Mucosa of gallbladder (tissue), 1 donor: ENCODE results near the gene MSI2. TPM values are rescaled to one million over a fixed set of nuclear protein-coding genes. Genes with fewer than 3 reads are reported as not detected.

Experiments used
- DNase-seq: peaks from one replicate; pipeline ENCODE4 v3.0.0-alpha.2; 2020; ENCODE audit warnings: low spot score
- total RNA-seq: library from RNA; stranded (reverse); gene quantifications from one replicate; pipeline ENCODE4 v1.2.1, GENCODE V29; 2021
- donor health status: DM: no; HTN: no; CAD: no.

MSI2 gene
- total RNA-seq, 1 donor from 2014 or later = 133 TPM

- DNase-seq = no peak
These were observed 200.3 kb downstream of the MSI2 start for GRCh38 chr17:57456622-57457021.

GRCh38 chr17:57457188-57457587 lies 200.9 kb downstream of the MSI2 start:
- no peak for DNase-seq

- no peak for DNase-seq
These were observed 202.5 kb downstream of the MSI2 start for GRCh38 chr17:57458718-57459285.

- DNase-seq = no peak
These were observed 203.1 kb downstream of the MSI2 start for GRCh38 chr17:57459286-57459915.

DNA sequence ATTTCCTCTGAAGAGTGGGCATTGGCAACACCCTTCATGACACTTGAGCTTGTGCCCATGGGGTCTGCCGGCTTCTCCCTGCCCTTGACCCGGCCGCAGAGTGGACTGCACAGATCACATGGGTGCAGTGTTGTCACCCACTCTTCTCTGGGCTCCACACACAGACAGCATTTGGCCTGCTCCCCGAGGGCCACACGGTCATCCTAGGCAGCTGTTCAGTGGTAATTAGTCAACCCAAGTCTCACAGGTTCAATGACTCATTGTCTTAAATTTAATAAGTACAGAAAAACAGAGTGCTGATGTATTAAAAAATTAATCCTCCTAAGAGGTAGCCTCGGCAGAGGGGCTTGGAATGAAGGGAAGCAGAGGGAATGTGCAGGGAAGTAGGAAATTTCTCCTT lies 204.8 kb downstream of the MSI2 start:
- no peak for DNase-seq

DNA sequence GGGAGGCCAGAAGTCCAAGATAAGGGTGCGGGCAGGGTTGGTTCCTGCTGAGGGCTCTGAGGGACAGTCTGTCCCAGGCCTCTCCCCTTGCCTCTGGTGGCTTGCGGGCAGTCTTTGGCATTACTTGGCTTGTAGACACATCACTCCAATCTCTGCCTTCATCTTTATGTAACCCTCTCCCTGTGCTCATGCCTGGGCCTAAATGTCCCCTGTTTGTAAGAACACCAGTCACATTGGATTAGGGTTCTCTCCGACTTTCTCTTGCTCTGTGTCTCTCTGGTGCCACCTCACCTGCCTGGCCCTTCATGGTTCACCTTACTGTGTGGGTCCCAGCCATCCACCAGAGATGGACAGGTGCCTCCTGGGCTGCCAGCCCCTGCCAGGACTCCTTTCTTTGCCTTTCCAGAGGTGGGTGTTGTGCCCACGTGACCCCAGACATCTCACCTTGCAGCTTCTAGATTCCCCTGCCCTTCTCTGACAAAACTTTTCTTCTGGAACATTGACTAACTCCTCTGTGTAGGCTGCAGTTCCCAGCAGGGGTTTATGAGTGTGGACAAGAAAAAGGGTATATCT lies 205.8 kb downstream of the MSI2 start:
- no peak for DNase-seq

DNA sequence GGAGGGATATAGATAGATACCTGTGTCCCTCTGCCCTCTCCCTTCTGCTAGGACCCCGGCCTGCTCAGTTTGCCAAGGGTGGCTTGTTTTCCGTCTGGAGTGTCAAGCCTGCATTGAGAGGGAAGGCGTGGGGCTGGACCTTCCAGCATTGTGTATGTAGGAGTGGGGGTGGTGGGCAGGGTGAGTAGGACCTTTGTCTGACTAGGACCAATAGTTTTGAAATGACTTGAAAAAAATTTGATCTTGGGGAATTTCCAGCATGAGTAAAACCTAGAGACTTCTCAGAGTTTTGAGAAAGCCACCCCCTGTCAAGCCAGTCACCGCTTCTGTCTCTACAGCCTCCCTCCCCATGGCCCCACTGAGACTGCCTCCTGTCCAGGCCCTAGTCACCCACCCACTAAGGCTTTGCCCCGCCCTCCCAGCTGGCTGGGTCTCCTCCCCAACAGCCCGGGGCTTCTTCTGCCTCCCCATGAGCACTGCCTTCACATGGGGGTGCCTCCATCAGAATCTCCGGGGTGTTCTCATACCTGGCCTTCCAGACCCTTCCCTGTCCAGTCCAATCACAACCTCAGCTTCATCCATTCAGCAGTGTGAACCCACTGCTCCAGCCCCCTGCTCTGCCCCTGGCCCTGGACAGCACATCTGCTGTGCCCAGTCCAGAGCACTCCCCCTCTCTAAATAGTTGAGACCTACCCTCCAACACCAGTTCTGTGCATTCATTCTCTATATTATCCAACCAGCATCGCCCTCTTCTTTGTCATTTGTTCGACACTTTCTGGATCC lies 207.0 kb downstream of the MSI2 start:
- no peak for DNase-seq

- no peak for DNase-seq
These were observed 208.0 kb downstream of the MSI2 start for GRCh38 chr17:57464191-57464864.

GRCh38 chr17:57465610-57466009 lies 209.3 kb downstream of the MSI2 start:
- DNase-seq = no peak

- no peak for DNase-seq
These were observed 209.7 kb downstream of the MSI2 start for GRCh38 chr17:57466017-57466471.

GRCh38 chr17:57466521-57466920 lies 210.2 kb downstream of the MSI2 start:
- DNase-seq = no peak

DNA sequence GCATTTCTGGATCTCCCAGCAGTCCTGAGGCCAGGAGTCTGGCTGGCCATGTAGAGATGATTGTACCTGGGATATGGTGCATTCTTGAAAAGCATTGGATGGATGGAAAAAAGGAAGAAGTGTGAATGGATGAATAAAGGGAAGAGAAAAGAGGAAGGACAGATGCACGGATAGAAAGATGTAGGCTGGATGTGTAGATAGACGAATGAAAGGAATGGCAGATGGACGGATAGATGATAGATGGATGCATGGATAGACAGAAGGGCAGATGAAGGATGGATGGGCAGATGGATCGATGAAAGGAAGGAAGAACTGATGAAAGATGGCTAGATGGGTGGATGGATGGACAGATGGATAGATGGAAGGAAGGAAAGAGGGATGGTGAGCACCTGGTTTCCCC lies 210.9 kb downstream of the MSI2 start:
- no peak for DNase-seq

DNA sequence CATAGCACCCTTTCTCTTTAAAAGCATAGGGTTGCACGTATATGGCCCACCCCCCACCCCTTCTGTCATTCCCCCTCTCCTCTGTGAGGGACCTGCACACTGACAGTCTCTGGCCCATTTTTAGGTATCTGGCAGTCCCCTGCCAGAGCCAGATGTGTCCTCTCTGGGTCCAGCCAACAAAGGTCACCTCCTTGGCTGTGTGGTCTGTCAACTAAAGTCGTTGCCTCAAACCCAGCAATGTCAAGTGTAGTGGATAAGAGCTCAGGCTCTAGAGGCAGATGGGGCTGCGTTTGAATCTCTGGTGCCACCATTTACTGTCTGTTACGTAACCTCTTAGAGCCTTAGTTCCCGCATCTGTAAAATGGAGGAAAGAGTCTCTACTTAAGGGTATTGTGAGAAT lies 211.5 kb downstream of the MSI2 start:
- no peak for DNase-seq

GRCh38 chr17:57468932-57469775 lies 212.8 kb downstream of the MSI2 start:
- no peak for DNase-seq

DNA sequence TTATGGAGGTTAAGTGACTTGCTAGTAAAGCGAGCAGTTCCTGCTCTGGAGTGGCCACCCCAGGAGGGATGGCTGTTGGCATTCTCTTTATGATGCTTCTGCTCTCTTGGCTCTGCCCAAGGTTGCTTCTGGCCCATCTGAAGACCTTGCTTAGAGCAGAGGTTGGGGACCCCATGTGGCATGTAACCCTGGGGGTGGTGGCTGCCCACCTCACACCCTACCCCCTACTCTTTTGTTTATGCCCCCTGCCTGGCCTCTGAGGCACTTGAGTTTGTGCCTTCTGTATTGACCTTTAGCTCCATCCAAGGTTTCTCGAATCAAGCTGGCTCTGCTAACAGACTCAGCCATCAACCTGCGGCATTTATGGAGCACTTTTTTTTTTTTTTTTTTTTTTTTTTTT lies 214.6 kb downstream of the MSI2 start:
- no peak for DNase-seq

- DNase-seq = no peak
These were observed 215.6 kb downstream of the MSI2 start for GRCh38 chr17:57471868-57472368.

DNA sequence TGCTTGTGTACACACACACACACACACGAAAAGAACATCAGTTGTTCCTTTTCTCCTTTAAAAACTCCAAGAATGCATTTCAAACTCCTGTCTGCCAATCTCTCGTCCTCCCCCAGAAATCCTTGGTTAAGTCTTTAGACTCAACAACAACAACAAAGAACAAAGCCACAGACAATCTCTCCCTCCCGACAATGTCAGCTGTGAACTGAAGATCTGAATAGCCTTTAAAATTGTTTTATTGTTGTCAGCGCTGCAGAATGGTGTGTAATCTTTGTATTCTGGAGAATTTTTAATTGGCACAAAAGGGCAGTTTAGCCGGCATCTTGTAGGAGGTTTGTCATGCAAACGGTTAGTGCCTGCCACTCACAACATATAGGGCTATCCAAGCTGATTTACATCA lies 219.5 kb downstream of the MSI2 start:
- no peak for DNase-seq

- DNase-seq = no peak
These were observed 221.4 kb downstream of the MSI2 start for GRCh38 chr17:57477522-57478362.

DNA sequence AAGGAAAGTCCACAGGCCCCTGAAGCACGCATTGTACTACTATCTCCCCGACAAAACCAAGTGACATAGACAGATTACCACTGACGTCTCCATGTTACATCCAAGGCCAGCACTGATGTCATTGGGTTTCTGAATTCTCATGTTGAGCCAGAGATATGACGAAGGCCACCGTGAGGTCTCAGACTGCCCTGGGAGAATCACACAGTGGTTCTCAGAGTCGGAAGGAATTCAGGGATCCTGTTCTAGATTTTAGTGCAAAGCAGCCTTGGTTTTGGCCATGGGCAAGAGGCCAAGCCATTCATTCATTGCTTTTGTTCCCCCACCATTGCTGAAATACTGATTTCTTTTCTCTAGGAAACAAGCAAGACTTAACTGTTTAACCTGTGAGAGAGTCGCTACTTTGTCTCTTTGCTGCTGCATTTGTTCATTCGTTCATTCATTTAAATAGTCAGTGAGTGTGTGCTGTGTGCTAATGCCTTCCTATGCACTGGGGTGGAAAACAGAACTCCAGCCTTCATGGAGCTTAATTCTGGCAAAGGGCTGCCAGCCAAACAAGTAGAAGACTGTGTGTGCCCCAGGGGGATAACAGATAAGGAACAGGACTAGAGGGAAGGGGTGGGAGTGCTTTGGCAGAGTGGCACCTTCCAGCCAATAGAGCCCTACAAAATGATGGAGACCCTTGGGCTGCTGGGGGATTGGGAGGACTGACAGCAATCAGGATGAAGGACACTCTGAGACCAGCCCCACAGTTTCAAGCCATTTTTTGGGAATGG lies 222.3 kb downstream of the MSI2 start:
- peak; percentile 57 for DNase-seq
